ENCODE measurements around the gene C20orf144.

C20orf144 gene

DNA sequence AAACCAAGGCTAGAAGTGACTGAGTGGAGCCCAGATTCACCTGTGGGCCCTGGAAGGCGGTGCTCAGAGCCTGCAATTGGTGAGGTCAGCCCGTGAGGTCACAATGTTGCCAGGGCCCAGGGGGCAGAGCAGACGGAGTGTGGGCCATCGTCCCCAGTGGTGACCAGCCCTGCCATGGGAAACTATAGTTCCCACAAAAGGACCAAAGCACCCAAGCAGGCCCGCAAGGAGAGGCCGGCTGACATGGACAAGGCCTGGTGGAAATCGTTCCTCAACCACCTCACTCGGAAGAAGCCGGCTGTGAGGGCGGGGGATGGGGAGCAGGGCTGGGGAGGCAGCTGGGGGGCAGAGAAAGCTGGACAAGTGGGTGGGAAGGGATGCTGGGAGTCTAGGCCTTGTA is at the start of gene C20orf144:
C20orf144 (plus strand) TSS at position 156 of the 400 bp plus-strand sequence; CDS start at position 175, 19 bp downstream.
- no peak within 1 kb of the TSS for H3K4me3 ChIP-seq (IDR thresholded peaks at IDR 0.05; ENCODE audit: insufficient read depth, low read depth, low read length)
- H3K4me2 ChIP-seq, result peak within 1 kb of the TSS; percentile 96
- H3K79me2 ChIP-seq (ENCODE audit: insufficient read depth, low read depth), result peaks cover 5% of the 10 kb centered on the region; the same call in 1 of the 2 replicates
- H3K36me3 ChIP-seq (ENCODE audit: insufficient read depth), result no peaks in the 10 kb centered on the region
- TF ChIP-seq, protein P1, sequence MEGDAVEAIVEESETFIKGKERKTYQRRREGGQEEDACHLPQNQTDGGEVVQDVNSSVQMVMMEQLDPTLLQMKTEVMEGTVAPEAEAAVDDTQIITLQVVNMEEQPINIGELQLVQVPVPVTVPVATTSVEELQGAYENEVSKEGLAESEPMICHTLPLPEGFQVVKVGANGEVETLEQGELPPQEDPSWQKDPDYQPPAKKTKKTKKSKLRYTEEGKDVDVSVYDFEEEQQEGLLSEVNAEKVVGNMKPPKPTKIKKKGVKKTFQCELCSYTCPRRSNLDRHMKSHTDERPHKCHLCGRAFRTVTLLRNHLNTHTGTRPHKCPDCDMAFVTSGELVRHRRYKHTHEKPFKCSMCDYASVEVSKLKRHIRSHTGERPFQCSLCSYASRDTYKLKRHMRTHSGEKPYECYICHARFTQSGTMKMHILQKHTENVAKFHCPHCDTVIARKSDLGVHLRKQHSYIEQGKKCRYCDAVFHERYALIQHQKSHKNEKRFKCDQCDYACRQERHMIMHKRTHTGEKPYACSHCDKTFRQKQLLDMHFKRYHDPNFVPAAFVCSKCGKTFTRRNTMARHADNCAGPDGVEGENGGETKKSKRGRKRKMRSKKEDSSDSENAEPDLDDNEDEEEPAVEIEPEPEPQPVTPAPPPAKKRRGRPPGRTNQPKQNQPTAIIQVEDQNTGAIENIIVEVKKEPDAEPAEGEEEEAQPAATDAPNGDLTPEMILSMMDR (conservative IDR thresholded peaks at IDR 0.05; ENCODE audit: low read depth, low read length), result no peak
- H3K27me3 ChIP-seq (ENCODE audit: insufficient read depth, low read depth), result no peaks in the 10 kb centered on the region
- H4K20me1 ChIP-seq (ENCODE audit: insufficient read depth), result no peaks in the 10 kb centered on the region
- no peak within 1 kb of the TSS for H3K27ac ChIP-seq
- peaks cover 38% of the 10 kb centered on the region for H3K4me1 ChIP-seq (ENCODE audit: low read depth, poor library complexity, severe bottlenecking)
- H2AFZ ChIP-seq (ENCODE audit: low read depth), result peak within 1 kb of the TSS; percentile 20
- H3K9ac ChIP-seq, result peak within 1 kb of the TSS; percentile 44; the same call in 1 of the 2 replicates

DNA sequence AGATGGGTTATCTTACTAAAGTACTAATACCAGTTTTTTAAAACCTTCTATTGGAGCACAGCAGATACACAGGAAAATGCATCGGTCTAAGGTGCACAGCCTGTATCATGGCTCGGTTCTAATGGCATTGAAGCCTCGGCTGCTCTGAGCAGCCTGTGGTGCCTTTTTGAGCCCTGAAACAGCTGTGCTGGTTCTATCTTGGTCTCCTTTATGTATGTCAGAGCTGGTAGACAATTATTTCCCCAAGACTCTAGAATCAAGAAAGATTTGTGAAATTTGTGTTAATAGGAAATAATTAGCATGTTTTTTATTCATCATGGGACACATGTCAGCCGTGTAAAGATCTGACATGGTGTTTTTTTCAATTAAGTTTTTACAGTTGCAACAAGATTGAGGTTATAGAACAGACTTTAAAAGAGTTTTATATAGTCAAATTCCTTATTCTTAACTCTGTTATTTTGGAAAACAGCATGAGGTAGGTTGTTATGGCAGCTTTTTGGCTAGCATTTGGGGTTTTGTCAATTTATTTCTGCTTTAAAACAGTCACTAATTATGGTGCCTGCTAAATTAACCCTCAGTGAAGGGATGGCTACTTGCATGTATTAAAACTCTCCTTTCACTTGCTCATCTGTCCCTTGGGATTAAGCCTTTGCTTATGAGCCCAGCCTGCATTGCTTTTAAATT is 40.3 kb upstream of the C20orf144 start:
- H2AFZ ChIP-seq (ENCODE audit: low read depth), result no peak overlapping the region
- no peaks in the 10 kb centered on the region for H3K27me3 ChIP-seq (ENCODE audit: insufficient read depth, low read depth)
- no peak overlapping the region for H3K9ac ChIP-seq
- H3K4me1 ChIP-seq (ENCODE audit: low read depth, poor library complexity, severe bottlenecking), result peaks cover 9% of the 10 kb centered on the region
- no peaks in the 10 kb centered on the region for H3K79me2 ChIP-seq (ENCODE audit: insufficient read depth, low read depth)
- no peaks in the 10 kb centered on the region for H4K20me1 ChIP-seq (ENCODE audit: insufficient read depth)
- no peak overlapping the region for H3K4me2 ChIP-seq
- no peak overlapping the region for H3K4me3 ChIP-seq (IDR thresholded peaks at IDR 0.05; ENCODE audit: insufficient read depth, low read depth, low read length)
- H3K27ac ChIP-seq, result no peak overlapping the region
- H3K36me3 ChIP-seq (ENCODE audit: insufficient read depth), result no peaks in the 10 kb centered on the region
- TF ChIP-seq, protein P1 (conservative IDR thresholded peaks at IDR 0.05; ENCODE audit: low read depth, low read length), result no peak

DNA sequence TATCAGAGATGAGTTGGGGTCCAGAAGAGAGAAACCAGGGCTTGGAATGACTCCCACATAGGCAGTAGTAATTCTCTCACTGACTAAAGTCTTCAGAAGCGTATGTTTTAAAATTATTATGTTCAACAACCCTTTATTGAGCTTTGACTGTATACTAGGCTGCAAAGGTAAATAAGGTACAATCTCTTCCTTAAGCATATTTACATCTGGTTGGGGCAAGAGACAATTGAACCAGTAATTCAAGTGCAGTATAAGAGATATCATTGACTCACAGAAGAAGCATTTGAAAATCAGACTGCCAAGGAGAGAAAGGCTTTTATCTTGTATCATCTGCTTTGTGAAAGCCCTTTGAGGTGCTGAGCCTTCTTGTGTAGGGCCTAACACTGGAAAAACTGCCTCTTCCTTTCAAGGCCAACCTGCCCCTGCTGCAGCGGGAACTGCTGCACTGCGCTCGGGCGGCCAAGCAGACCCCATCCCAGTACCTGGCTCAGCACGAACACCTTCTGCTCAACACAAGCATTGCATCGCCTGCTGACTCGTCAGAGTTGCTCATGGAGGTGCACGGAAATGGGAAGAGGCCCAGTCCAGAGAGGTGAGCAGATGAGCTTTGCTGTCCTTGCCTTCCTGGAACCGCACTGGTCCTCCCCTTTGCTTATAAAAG is 39.3 kb upstream of the C20orf144 start:
- Histone ChIP-seq H3K9ac (no peak overlapping the region), H2AFZ (ENCODE audit: low read depth) (no peak overlapping the region), H3K27ac (no peak overlapping the region), H4K20me1 (ENCODE audit: insufficient read depth) (no peaks in the 10 kb centered on the region), H3K4me2 (no peak overlapping the region), H3K4me3 (IDR thresholded peaks at IDR 0.05; ENCODE audit: insufficient read depth, low read depth, low read length) (no peak overlapping the region), H3K27me3 (ENCODE audit: insufficient read depth, low read depth) (no peaks in the 10 kb centered on the region), H3K36me3 (ENCODE audit: insufficient read depth) (no peaks in the 10 kb centered on the region), H3K79me2 (ENCODE audit: insufficient read depth, low read depth) (no peaks in the 10 kb centered on the region), H3K4me1 (ENCODE audit: low read depth, poor library complexity, severe bottlenecking) (peaks cover 9% of the 10 kb centered on the region)
- TF ChIP-seq, protein P1 (conservative IDR thresholded peaks at IDR 0.05; ENCODE audit: low read depth, low read length), result no peak

DNA sequence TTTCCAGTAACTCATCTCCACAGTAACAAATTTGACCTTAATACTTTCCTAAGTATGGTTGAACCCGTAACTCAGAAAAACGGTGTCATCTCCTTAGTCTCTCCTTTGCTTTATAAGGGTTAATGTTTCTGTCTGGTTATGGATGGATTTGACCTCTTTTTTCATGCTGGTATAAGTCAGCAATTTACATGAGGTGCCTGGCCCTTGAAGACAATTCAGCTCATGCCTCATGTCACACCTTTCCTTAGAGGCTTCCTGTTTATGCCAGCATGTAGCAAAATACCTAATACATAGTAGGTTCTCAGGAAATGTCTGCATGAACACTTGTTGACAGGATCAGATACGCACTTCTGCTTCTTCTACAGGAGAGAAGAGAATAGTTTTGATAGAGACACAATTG is 37.7 kb upstream of the C20orf144 start:
- no peaks in the 10 kb centered on the region for H3K36me3 ChIP-seq (ENCODE audit: insufficient read depth)
- no peak overlapping the region for H3K27ac ChIP-seq
- no peak overlapping the region for H2AFZ ChIP-seq (ENCODE audit: low read depth)
- peaks cover 9% of the 10 kb centered on the region for H3K4me1 ChIP-seq (ENCODE audit: low read depth, poor library complexity, severe bottlenecking)
- TF ChIP-seq, protein P1 (conservative IDR thresholded peaks at IDR 0.05; ENCODE audit: low read depth, low read length), result no peak
- no peak overlapping the region for H3K4me3 ChIP-seq (IDR thresholded peaks at IDR 0.05; ENCODE audit: insufficient read depth, low read depth, low read length)
- no peak overlapping the region for H3K9ac ChIP-seq
- H3K79me2 ChIP-seq (ENCODE audit: insufficient read depth, low read depth), result no peaks in the 10 kb centered on the region
- H3K27me3 ChIP-seq (ENCODE audit: insufficient read depth, low read depth), result no peaks in the 10 kb centered on the region
- no peak overlapping the region for H3K4me2 ChIP-seq
- H4K20me1 ChIP-seq (ENCODE audit: insufficient read depth), result no peaks in the 10 kb centered on the region

Data from KMS-11 (cell line).